Activated naive CD4-positive, alpha-beta T cell treated with anti-CD3 and anti-CD28 coated beads for 36 hours (primary cell): ENCODE measurements around the gene LMBR1. TPM values are rescaled to one million over a fixed set of nuclear protein-coding genes. Genes with fewer than 3 reads are reported as not detected.
A peak's percentile ranks its signal among the peaks of the same experiment; 100 is the strongest.
"Not testable (repeated sequence)": the region's sequence is repeated elsewhere in the genome, so short reads cannot be mapped to it uniquely, and the experiment has no call there.

Experiments used
- CTCF ChIA-PET: fragments of 350-600 bp; sonication (Branson Sonifier 250); formaldehyde crosslinking; loops from one replicate; lab custom pipeline; 2021; ENCODE audit warnings: antibody characterized with exemption; lab: Charles Lee
- DNase-seq: peaks from one replicate; pipeline ENCODE4 v3.0.0-alpha.2; 2020
- H3K27ac Mint-ChIP-seq: one replicate; pipeline ENCODE4 v1.8.0; 2021; ENCODE audit warnings: mild to moderate bottlenecking, mixed read lengths
- H3K27me3 Mint-ChIP-seq: one replicate; pipeline ENCODE4 v1.8.0; 2021; ENCODE audit warnings: low read depth, mixed read lengths
- H3K36me3 Mint-ChIP-seq: one replicate; pipeline ENCODE4 v1.8.0; 2021; ENCODE audit warnings: low read depth, mixed read lengths
- H3K4me1 Mint-ChIP-seq: one replicate; pipeline ENCODE4 v1.8.0; 2021; ENCODE audit warnings: low read depth, mixed read lengths
- H3K4me3 Mint-ChIP-seq: one replicate; pipeline ENCODE4 v1.8.0; 2021; ENCODE audit warnings: mild to moderate bottlenecking, moderate library complexity, mixed read lengths
- H3K9me3 Mint-ChIP-seq: one replicate; pipeline ENCODE4 v1.8.0; 2021; ENCODE audit warnings: mixed read lengths
- intact Hi-C: fragments of 100-400 bp; cut with micrococcal nuclease; formaldehyde crosslinking; loops from one replicate; pipeline ENCODE4 v1.15.1; 2023
- total RNA-seq, 2 experiments: library from RNA; stranded (reverse); gene quantifications; one replicate each; pipeline ENCODE4 v1.2.3, GENCODE V29; 2021

Gene LMBR1
- total RNA-seq, 2 experiments from 2014 or later, result 25.2 to 33.8 TPM

GRCh38 chr7:156925821-156926220, 32.8 kb upstream of the LMBR1 start:
- intact Hi-C loops, H3K9me3 Mint-ChIP-seq, DNase-seq, H3K27ac Mint-ChIP-seq, H3K4me3 Mint-ChIP-seq, CTCF ChIA-PET, H3K27me3 Mint-ChIP-seq, H3K36me3 Mint-ChIP-seq: not testable (repeated sequence)
- peaks cover 23% of the 10 kb centered on the region for H3K4me1 Mint-ChIP-seq

DNA sequence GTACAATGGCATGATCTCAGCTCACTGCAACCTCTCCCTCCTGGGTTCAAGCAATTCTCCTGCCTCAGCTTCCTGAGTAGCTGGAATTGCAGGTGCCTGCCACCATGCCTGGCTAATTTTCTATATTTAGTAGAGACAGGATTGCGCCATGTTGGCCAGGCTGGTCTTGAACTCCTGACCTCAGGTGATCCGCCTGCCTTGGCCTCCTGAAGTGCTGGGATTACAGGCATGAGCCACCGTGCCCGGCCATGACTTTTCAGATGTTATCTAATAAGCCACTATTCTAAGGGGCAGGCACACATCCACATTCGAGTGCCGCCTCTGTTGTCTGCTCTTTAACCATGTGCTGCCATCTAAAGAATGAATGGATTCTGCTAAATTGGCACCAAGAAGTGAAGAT, 29.3 kb upstream of the LMBR1 start:
- H3K4me3 Mint-ChIP-seq, H3K27me3 Mint-ChIP-seq, H3K9me3 Mint-ChIP-seq, CTCF ChIA-PET, H3K36me3 Mint-ChIP-seq, DNase-seq, intact Hi-C loops: not testable (repeated sequence)
- H3K4me1 Mint-ChIP-seq, result peaks cover 24% of the 10 kb centered on the region
- H3K27ac Mint-ChIP-seq, result peak overlapping the region; percentile 26

DNA sequence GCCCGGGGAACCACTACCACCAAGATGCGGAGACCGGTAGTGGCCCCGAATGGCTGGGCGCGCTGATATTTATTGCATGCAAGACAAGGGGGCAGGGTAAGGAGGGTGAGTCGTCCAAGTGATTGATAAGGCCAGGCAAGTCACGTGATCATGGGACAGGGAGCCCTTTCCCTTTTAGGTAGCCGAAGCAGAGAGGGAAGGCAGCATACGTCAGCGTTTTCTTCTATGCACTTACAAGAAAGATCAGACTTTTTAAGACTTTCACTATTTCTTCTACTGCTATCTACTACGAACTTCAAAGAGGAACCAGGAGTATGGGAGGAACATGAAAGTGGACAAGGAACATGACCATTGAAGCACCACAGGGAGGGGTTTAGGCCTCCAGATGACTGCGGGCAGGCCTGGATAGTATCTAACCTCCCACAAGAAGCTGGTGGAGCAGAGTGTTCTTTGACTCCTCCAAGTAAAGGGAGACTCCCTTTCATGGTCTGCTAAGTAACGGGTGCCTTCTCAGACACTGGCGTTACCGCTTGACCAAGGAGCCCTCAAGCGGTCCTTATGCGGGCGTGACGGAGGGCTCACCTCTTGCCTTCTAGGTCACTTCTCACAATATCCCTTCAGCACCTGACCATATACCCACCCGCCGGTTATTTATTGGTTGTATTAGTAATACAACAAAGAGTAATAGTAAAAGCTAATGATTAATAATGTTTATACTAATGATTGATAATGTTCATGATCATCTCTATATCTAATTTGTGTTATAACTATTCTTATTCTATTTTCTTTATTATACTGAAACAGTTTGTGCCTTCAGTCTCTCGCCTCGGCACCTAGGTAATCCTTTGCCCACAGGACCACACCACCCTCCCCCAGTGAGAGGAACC, 27.7 kb upstream of the LMBR1 start:
- DNase-seq, H3K9me3 Mint-ChIP-seq, H3K4me3 Mint-ChIP-seq, CTCF ChIA-PET, intact Hi-C loops, H3K36me3 Mint-ChIP-seq, H3K27ac Mint-ChIP-seq: not testable (repeated sequence)
- Mint-ChIP-seq H3K27me3 (peaks cover 11% of the 10 kb centered on the region), H3K4me1 (peaks cover 24% of the 10 kb centered on the region)

DNA sequence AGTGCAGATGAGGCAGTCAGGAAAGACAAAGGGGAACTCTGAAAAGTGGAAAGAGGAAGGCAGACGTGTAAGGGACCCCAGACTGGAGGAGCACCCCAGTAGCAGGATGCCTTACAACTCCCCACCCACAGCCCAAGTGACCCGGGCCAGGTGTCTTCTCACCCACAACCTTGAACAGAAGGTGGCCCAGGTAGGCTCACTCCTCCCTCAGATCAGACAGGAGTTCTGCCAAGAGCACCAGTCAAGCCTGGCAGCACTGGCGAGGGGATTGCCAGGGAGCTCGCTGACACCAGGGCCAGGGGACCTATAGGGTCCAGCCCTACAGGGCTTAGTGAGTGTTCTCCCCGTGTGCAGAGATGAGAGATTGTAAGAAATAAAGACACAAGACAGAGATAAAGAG, 27.1 kb upstream of the LMBR1 start:
- H3K4me1 Mint-ChIP-seq, result peaks cover 24% of the 10 kb centered on the region
- intact Hi-C loops, result no loop called here
- peaks cover 14% of the 10 kb centered on the region for H3K27me3 Mint-ChIP-seq
- no peaks in the 10 kb centered on the region for H3K9me3 Mint-ChIP-seq
- H3K36me3 Mint-ChIP-seq, result no peaks in the 10 kb centered on the region
- CTCF ChIA-PET, result no interaction called here
- no peak for DNase-seq
- no peak overlapping the region for H3K27ac Mint-ChIP-seq
- no peak overlapping the region for H3K4me3 Mint-ChIP-seq

GRCh38 chr7:156919132-156919713, 26.2 kb upstream of the LMBR1 start:
- DNase-seq, result no peak
- H3K36me3 Mint-ChIP-seq, result no peaks in the 10 kb centered on the region
- CTCF ChIA-PET, result no interaction called here
- no peaks in the 10 kb centered on the region for H3K9me3 Mint-ChIP-seq
- H3K4me3 Mint-ChIP-seq, result no peak overlapping the region
- intact Hi-C loops, result no loop called here
- no peak overlapping the region for H3K27ac Mint-ChIP-seq
- H3K4me1 Mint-ChIP-seq, result peaks cover 20% of the 10 kb centered on the region
- peaks cover 14% of the 10 kb centered on the region for H3K27me3 Mint-ChIP-seq

DNA sequence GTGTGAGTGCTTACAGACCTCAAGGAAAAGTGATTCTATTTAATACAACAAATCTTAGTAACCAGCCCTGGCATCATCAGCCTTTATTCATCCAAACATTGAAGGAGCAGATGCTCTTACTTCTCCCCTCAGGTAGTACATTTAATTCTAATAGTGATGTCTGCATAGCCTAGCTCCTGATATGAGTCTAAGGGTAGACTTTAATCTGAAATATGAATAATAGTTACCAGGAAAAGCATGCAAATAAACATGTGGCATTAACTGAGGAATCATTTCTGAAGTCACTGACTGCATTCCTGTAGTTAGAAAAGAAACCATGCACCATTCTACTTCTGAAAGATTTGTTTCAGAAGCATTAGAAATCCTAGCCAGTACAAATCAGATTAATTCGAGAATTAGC, 25.7 kb upstream of the LMBR1 start:
- H3K27me3 Mint-ChIP-seq, result peaks cover 16% of the 10 kb centered on the region
- CTCF ChIA-PET, result no interaction called here
- no peak for DNase-seq
- no peaks in the 10 kb centered on the region for H3K9me3 Mint-ChIP-seq
- no peaks in the 10 kb centered on the region for H3K36me3 Mint-ChIP-seq
- no peak overlapping the region for H3K4me3 Mint-ChIP-seq
- peak overlapping the region; percentile 63 for H3K27ac Mint-ChIP-seq
- peaks cover 17% of the 10 kb centered on the region for H3K4me1 Mint-ChIP-seq
- intact Hi-C loops, result no loop called here

- not testable (repeated sequence) for H3K27ac Mint-ChIP-seq
Observed at GRCh38 chr7:156909574-156910252, 16.7 kb upstream of the LMBR1 start.

GRCh38 chr7:156907656-156908055, 14.7 kb upstream of the LMBR1 start:
- no peaks in the 10 kb centered on the region for H3K36me3 Mint-ChIP-seq
- H3K4me1 Mint-ChIP-seq, result peaks cover 12% of the 10 kb centered on the region
- no peak overlapping the region for H3K27ac Mint-ChIP-seq
- H3K9me3 Mint-ChIP-seq, result no peaks in the 10 kb centered on the region
- DNase-seq, result no peak
- peaks cover 7% of the 10 kb centered on the region for H3K27me3 Mint-ChIP-seq
- no peak overlapping the region for H3K4me3 Mint-ChIP-seq
- intact Hi-C loops, result no loop called here
- CTCF ChIA-PET, result interaction anchor here (1.1 kb wide), 1 partner anchor 41 kb away, joined by 3 read pairs; the partner anchor contains the start of gene NOM1

More at GRCh38 chr7:156909574-156910252, 16.7 kb upstream of the LMBR1 start:
- CTCF ChIA-PET, H3K4me1 Mint-ChIP-seq, H3K9me3 Mint-ChIP-seq, DNase-seq, H3K36me3 Mint-ChIP-seq, H3K4me3 Mint-ChIP-seq: not testable (repeated sequence)
- intact Hi-C loops, result loop anchor here (1.0 kb wide), 3 partner anchors 40 to 364 kb away; partner anchors contain the start of gene NOM1
- H3K27me3 Mint-ChIP-seq, result peaks cover 11% of the 10 kb centered on the region

DNA sequence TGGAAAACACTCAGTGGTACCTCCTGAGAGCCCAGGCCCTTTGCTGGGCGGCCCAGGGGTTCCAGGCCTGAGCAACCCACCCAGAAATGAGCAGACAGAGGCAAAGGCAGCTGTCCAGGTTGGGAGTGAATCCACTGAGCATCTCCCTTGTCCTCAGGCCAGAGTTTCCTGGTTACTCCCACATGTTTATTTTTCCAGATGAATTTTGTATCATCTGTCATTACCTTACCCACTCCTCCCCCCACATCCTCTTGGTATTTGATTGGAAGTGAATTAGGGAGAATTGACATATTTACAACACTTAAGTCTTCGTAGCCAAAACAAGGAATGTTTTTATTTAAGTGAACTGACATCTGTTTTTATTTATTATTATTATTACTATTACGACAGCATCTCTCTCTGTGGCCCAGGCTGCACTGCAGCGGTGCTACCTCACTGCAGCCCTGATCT, 13.2 kb upstream of the LMBR1 start:
- CTCF ChIA-PET, result no interaction called here
- Mint-ChIP-seq H3K4me1 (peaks cover 12% of the 10 kb centered on the region), H3K36me3 (no peaks in the 10 kb centered on the region)

DNA sequence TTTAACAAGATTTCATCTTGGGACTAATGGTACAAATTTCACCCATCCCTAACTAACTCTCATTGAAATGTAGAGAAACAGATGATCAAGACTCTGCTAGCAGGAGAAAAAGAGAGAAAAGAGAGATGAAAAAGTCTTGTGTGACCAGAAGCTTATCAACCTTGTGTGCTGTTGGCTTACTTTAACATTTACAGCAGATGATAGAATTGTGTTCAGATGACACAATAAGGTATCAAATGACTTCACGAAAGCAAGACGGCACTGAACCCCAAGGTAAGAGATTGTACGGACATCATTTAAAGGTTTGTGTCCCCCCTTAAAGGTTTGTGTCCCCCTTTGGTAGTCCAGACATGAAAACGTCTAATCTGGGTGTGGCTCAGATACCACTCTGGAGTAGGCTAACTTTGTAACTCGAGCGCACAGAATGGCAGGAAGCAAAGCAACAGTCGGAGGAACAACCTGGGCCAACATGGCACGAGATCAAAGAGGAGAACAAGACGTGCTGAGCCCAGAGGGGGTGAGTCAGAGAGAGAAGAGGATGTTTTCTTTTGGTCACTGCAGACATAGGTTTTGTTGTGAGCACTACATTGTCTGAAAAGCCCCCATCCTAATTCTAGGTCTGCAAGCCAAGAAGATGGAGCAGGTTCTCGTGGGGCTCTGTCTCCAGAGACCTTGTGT, 10.4 kb upstream of the LMBR1 start:
- no peaks in the 10 kb centered on the region for H3K27me3 Mint-ChIP-seq
- peak; percentile 24 for DNase-seq
- no peaks in the 10 kb centered on the region for H3K9me3 Mint-ChIP-seq
- no peak overlapping the region for H3K27ac Mint-ChIP-seq
- no peak overlapping the region for H3K4me3 Mint-ChIP-seq
- intact Hi-C loops, result no loop called here
- no peaks in the 10 kb centered on the region for H3K36me3 Mint-ChIP-seq
- CTCF ChIA-PET, result interaction anchor here (1.7 kb wide), 1 partner anchor 347 kb away, joined by 4 read pairs; no protein-coding TSS in a partner anchor
- peaks cover 12% of the 10 kb centered on the region for H3K4me1 Mint-ChIP-seq

More for the DNA sequence above, 13.2 kb upstream of the LMBR1 start:
- Mint-ChIP-seq H3K4me3 (no peak overlapping the region), H3K27me3 (no peaks in the 10 kb centered on the region), H3K9me3 (no peaks in the 10 kb centered on the region), H3K27ac (no peak overlapping the region)
- no peak for DNase-seq
- intact Hi-C loops, result no loop called here

GRCh38 chr7:156900093-156900492, 7.1 kb upstream of the LMBR1 start:
- H3K27ac Mint-ChIP-seq, intact Hi-C loops: not testable (repeated sequence)
- CTCF ChIA-PET, result interaction anchor here (1.3 kb wide), 1 partner anchor 350 kb away, joined by 4 read pairs; no protein-coding TSS in a partner anchor

GRCh38 chr7:156898938-156899337, 6.0 kb upstream of the LMBR1 start:
- H3K27ac Mint-ChIP-seq, result no peak overlapping the region
- H3K36me3 Mint-ChIP-seq, result no peaks in the 10 kb centered on the region
- H3K9me3 Mint-ChIP-seq, result no peaks in the 10 kb centered on the region
- no peak overlapping the region for H3K4me3 Mint-ChIP-seq
- no peaks in the 10 kb centered on the region for H3K27me3 Mint-ChIP-seq
- CTCF ChIA-PET, result interaction anchor here (0.7 to 1.6 kb wide), 3 partner anchors 52 to 1144 kb away, joined by 3 to 5 read pairs (median 4); no protein-coding TSS in a partner anchor
- intact Hi-C loops, result no loop called here
- DNase-seq, result no peak
- H3K4me1 Mint-ChIP-seq, result peaks cover 30% of the 10 kb centered on the region

More at GRCh38 chr7:156900093-156900492, 7.1 kb upstream of the LMBR1 start:
- H3K36me3 Mint-ChIP-seq, DNase-seq, H3K4me3 Mint-ChIP-seq, H3K27me3 Mint-ChIP-seq, H3K9me3 Mint-ChIP-seq: not testable (repeated sequence)
- peaks cover 23% of the 10 kb centered on the region for H3K4me1 Mint-ChIP-seq
